HG03103 (cell line): Measurements from ENCODE around the gene C3.
"Not testable (repeated sequence)": the region's sequence is repeated elsewhere in the genome, so short reads cannot be mapped to it uniquely, and the experiment has no call there.

ENCODE experiments used
- ATAC-seq: cut with Tn5 transposase; IDR thresholded peaks from one replicate; pipeline ENCODE4 v1.9.1; 2021; ENCODE audit warnings: low read depth; ENCODE audit not compliant: unreplicated experiment

C3 gene

DNA sequence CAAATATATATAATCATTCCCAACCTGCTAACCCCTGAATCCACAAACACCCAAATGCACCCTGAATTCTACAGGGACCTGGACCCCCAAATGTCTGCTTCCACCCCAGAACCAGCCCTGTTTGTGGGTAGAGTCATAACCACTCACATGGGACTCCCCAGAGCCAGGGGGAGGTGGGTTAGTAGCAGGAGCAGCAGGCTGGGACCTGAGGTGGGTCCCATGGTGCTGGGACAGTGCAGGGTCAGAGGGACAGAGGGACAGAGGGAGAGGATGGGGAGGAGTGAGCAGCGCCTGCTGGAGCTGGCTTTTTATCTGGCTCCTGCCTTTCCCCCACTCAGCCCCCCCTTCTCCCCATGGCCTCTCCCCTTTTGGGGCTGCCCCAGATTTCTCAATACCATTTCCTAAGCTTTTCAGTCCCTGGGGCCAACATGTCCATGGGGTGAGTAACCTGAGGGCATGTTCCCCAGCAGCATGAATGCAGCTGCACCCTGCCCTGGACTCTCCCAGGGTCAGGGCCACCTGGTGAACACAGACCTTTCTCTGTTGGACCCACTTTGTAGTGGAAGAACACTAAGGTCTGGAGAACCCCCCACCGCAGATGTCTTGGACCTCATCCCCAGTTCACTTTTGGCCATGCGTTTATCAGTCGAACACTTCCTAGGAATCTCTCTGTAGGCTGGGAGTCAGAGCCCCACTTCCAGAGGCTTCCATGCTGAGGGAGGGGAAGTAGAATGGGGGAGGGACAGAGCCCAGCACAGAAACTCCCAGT lies at the start of gene C3:
Gene C3, minus strand, starts transcription at position 282 of the 769 bp plus-strand sequence. Its CDS starts 61 bp downstream, at position 221.
- no peak for ATAC-seq

DNA sequence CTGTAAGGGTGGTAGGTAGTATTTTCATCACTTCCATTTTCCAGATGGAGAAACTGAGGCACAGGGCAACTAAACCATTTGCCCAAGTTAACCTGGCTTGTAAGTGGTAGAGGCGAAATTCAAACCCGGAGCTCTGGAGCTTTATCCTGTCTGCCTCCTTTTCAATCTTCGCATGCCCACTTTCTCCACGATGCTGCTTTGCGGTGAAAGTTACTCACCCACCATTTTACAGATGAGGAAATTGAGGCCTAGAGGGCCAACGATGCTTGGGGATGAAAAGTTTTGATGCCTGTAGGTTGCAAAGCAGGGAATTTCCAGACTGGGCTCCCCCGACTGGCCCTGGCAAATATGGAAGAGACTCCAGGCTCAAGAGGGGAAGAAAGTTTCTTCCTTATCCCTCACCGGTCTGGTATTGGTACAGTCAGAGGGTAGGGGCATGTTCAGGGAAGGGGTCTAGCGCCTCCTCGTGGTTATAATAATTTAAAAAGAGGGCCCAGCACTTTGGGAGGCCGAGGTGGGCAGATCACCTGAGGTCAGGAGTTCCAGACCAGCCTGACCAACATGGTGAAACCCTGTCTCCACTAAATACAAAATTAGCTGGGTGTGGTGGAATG lies 48.7 kb upstream of the C3 start:
- no peak for ATAC-seq

DNA sequence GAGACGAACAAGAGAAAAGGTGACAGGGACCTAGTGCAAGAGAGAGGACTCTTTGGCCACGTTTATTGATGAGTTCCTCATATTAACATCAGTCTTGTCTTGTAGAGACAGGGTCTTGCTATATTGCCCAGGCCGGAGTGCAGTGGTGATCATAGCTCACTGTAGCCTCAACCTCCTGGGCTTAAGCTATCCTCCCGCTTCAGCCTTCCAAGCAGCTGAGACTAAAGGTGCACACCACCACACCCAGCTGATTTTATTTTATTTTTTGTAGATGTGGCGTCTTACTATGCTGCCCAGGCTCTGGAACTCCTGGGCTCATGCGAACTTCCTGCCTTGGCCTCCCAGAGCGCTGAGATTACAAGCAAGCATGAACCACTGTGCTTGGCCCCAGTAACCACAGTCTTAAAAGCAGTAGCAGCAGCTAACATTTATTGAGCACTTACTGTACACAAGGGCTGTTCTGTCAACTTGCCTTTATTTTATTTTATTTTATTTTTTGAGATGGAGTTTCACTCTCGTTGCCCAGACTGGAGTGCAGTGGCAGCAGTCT lies 47.9 kb upstream of the C3 start:
- ATAC-seq = no peak

DNA sequence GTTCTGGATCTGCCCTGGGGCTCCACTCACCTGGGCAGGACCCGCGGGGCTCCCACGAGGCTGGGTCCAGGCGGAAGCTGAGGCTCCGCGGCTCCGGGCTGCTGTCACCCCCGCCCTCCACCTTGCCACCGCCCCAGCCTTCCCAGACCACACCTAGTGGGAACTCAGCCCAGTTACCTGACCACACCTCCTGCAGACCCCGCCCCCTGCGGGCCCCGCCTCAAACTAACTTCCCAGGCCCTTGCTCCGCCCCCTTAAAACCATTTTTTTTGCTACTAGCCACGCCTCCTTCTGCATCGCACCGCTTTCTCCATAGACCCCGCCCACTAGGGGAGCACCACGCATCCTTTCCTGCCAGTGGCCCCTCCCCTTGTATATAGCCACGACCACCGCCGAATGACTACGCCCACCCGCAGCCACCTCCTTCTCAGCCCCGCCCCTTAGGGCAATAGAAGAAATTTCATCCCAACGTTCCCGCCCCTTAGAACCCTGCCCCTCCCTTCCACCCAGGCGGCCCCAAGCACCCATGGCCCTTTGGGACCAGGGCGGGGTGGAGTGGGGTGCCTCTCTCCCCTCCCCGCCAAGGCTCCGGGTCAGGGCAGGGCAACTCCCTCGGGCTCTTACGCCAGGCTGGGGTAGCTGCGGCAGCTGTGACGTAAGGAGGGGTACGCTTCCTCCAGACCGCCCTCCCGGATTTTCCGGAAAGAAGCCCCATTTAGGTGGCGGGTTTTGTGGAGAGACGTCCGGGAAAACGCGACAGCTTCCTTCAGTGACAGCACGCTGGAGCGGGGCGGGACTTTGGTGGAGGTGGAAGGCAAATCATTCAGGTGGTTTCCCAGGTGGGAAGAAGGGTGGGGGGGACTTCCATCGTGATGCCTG lies 47.1 kb upstream of the C3 start, which contains the start of gene SH2D3A:
Gene SH2D3A, minus strand, starts transcription at position 79 of the 879 bp plus-strand sequence. CDS start 3,687 bp downstream, outside the sequence.
- ATAC-seq = peak; percentile 55

DNA sequence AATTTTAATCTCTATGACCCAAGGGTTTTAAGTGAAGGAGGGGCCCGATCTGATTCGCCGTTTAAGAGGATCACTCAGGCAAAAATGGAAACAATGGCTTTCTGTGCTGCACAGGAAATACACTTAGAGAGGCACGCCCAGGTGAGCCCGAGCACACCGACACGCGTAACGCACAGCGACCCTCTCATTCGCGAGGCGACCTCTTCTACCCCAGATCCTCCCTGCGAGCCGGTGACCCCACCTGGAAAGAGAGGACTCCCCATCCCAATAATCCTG lies 46.6 kb upstream of the C3 start:
- ATAC-seq = peak; percentile 24

DNA sequence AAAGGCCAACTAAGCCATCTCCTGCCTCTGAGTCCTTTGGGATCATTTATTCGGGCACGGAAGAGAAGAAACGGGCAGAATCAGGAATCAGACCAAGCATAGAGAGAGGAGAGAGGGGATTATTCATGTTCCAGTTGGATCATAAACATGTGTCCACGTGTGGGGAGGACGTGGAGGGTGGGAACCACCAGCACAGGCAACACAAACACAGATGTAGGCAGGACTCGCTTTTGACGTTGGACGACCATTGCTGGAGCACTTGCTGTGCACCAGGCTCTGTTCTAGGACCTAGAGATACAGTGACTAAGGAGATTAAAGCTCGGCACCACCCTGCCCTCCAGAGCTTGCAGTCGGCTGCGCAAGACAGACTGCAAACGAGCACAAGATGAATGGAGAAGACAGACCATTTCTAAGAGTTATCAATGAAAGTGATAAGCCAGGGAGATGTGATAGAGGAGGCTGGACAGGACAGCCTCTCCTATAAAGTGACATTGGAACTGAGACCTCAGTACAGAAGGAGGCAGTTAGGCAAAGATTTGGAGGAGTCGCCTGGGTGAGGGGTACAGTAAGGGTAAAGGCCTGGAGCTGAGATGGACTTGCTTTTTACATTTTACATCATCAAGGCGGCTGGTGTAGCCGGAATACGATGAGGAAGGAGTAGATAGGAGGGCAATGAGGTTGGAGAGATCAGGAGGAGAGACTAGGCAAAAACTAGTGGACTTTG lies 46.1 kb upstream of the C3 start:
- ATAC-seq = no peak

DNA sequence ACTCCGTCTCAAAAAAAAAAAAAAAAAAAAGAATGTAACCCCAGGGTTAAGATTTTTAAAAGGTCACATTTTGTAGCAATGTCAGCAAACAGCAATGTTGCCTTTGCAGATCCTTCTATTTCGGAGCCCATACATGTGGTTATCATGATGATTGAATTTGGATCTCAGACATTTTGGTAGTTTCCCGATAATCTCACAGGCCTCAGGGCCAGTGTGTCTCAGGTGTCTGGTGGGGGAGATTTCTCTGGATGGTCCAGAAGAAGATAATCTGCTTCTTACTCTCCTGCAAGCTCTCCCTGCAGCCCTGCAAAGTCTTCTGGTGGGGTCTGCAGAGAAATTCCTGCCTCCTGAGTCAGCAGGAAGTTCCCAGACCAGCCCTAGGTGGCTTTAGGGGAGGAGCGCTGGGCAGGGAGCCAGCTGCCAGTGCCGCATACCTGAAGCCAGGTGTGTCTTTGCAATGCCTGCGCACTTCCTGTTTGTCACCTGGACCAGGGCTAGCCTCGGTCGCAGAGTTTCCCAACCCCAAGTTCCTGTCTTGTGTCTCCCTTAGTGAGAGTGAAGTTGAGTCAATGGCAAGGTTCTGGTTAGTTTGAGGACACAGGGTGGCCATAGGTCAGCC lies 45.4 kb upstream of the C3 start:
- no peak for ATAC-seq

DNA sequence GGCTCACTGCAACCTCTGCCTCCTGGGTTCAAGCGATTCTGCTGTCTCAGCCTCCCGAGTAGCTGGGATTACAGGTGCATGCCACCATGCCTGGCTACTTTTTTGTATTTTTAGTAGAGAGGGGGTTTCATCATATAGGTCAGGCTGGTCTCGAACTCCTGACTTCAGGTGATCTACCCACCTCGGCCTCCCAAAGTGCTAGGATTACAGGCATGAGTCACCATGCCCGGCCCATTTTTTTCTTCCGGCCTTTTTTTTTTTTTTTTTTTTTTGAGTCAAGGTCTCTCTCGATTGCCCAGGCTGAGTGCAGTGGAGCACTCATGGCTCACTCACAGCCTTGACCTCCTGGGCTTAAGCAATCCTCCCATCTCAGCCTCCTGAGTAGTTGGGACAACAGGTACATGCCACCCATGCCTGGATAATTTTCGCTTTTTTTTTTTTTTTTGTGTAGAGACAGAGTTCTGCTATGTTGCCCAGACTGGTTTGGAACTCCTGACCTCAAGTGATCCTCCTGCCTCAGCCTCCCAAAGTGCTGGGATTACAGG lies 41.9 kb upstream of the C3 start:
- not testable (repeated sequence) for ATAC-seq

DNA sequence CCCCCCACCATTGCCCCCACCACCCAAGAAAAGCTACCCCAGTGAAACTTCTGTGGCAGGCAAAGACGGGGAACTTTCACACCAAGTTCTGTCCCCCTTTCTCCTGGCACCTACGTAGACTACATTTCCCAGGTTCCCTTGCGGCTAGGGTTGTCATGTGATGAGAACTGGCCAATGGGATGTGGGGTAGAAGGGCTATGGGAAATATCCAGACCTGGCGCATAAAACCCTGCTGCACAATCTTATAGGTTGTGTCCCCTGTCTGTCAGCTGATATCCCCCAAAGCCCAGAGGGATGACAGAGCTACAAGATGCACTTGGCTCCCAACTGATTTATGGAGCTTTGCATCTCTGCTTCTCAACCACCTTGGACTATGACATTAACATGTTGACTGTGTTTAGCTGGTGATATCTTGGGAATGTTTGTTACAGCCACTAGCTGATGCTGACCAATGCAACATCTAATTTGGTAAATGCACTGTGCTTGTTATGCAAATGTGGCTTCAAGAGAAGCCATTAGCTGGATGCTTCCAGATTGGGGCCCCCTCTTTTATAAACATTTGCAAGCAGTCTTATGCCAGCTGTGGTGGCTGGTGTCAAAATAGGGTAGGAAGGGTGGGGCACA lies 40.7 kb upstream of the C3 start:
- no peak for ATAC-seq

DNA sequence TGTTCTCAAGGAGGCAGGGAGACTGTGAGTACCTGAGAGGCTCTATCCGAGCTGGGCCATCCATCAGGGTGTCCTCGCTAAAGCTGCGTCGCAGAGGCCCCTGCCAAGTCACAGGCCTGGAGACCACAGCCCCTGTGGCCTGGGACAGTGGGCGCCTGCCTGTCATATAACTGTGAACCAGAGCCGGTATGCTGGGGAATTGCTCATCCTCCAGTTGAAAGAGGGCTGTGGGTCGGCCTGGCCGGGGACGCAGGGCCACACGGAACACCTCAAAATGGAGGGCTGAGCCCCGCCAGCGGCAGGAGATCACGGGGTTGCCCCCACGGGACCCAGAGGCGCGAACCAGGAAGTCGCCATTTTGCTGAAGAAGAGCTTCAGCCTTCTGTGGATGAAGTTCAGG lies 40.2 kb upstream of the C3 start:
- no peak for ATAC-seq

DNA sequence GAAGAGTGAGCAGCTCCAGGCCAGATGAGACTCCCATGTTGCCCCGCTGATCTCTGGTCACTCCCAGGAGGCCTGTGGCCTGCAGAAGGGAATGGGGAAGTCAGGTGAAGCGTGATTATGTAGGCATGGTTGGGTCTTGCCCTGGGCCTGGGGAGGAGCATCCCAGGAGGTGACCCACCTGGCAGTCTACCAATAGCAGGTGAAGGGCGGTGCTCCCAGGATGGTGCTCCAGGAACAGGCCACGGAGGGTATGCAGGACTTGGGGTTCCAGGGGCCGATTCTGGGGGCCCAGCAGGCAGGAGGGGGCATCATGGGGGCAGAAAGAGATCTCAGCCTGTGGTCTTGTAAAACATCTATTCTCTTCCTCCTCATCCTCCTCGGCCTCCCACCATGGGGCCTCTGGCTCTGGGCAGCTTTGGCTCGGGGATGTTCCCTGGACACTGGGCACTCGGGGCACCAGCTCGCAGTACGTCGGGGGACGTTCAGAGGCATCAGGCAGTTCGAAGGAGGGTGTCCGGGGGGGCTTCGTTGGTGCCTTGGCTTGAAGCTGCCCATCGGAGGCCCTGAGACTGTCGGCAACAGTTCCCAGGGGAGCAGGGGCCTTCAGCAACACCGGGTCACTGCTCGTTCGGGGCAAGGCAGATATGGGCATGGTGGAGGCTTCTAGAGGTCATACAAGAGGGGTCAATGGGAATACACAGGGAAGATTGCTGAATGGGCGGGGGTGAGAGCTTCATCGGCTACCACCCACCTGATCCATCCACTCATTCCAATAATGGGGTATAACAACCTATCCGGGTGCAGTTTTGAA lies 34.4 kb upstream of the C3 start:
- no peak for ATAC-seq

DNA sequence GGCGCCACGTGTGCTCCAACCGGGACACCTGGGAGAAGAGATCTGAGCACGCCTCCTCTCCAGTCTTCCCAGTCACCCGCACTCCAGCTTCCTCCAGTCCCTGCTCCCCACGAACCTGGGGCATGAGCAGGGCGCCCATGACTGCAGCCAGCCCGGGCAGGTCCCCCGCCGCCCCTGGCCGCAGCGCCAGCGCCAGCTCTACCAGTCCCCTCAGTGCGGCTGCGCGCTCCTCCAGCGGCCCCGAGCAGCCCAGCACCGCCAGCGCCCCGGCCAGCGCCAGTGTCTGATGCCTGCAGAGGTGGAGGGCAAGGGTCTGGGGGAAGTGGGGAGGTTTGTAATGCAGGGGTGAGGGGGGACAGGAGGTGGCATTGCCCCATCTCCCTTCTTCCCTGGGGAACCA lies 33.7 kb upstream of the C3 start:
- ATAC-seq = no peak

DNA sequence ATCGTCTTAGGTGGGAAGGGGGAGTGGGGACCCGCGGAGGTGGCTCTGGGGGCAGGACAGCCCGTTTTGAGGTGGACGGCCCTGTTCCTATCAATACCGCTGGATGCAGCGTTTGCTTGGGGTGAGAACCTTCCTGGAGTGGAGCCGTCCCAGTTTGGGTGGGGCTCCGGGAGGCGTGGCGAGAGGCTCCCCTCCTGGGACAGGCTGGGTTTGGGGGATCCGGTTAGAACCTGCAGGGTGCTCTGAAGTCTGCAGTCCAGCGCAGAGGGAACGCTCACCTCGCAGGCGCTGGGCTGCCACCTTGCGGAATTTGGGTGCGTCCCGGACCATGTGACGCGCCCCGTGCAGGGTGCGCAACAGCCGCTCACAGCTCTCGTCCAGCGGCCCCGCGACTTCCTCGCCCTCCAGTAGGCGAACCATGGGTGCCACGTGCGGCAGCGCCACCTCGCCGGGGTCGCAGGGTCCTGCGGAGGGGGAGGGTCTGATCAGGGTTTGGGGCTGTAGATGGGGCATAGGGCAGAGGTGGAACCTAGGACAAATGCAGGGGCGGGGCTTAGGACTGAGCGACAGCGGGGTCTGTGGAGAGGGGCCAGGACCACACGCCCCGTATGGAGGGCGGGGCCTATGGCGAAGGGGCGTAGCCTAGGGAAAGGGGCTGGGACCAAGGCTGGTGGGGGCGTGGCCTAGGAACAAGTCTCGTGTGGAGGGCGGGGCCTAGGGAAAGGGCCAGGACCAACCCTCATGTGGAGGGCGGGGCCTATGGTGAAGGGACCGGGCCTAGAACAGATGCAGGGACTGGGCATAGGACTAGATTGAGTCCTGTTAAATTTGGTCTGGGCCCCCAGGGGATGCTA lies 33.0 kb upstream of the C3 start:
- ATAC-seq = peak; percentile 76

DNA sequence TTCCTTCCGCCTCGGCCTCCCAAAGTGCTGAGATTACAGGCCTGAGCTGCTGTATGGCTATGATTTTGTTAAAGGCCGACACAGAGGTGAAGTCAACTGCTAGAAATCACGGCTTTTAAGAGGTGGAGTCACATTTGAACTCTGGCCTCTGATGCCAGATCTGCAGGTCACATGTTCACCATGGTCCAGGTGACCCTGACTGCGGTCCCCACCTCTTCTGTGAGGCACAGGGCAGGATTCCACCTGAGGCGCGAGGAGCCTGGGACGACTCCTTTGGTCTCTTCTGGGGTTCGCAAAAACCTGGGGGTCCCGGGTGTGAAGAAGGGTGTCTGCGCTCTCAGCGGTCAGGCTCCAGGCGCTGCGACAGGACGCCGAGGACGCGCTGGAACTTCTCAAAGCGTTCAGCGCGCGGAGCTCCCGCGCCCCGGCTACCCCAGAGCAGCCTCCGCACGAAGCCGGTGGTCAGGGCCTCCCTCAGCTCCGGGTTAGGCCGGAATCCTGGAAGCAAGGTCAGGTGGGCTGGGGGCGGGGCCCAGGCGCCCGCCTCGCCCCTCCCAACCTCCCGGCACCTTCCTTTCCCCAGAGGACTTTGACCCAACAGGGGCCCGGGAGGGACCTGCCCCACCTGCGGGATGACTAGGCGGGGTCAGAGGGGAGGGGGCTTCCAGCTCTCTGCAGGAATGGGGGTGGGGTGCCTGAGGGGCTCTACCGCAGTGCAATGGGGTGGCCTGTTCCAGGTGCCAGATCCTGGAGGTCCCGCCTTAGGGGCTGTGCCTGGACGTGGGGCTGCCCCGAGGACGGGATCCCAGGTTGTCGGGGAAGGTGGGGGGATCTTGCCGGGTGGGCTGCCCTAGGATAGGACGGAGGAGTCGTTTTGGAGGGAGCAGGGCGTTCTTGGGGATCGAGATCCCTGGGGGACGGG lies 32.1 kb upstream of the C3 start:
- no peak for ATAC-seq

DNA sequence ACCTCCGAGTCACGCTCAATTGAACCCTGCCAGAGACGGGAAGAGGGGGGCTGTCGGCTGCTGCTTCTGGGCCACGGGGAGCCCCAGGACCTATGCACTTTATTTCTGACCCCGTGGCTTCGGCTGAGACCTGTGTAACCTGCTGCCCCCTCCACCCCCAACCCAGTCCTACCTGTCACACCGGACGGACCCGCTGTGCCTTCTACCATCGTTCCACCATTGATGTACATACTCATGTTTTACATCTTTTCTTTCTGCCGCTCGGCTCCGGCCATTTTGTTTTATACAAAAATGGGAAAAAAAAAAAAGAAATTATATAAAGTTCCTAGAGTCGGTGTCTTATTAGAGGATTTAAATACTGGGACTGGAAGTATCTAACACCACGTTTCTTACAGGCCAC lies 30.7 kb upstream of the C3 start:
- ATAC-seq = no peak

DNA sequence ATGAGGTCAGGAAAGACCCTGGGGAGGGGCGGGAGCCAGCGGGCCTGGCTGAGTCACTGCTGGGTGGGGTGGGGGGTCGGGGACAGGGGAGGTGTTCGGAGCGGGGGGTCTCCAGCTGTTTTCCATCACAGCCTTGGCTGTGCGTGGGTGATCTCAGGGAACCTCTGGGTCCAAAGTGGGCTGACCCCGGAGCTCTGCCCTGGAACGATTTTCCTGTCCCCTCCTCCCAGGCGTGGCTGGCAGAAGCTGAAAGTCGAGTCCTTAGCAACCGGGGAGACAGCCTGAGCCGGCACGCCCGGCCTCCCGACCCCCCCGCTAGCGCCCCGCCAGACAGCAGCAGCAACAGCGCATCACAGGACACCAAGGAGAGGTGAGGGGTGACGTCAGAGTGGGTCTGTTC lies 29.6 kb upstream of the C3 start:
- ATAC-seq = no peak

DNA sequence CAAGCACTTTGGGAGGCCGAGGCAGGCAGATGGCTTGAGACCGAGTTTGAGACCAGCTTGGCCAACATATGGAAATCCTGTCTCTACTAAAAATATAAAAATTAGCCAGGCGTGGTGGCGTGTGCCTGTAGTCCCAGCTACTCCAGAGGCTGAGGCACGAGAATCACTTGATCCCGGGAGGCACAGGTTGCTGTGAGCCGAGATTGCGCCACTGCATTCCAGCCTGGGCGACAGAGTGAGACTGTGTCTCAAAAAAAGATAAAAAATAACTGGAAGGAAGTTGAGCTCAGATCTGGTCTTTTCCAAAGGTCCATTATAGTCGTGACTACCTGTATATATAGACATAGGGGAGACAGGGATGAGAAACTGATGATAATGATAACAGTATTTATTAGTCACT lies 28.1 kb upstream of the C3 start:
- ATAC-seq = not testable (repeated sequence)
